Thoracic aorta (tissue), 2 donors: ENCODE data around the gene REXO5. TPM values are rescaled to one million over a fixed set of nuclear protein-coding genes. Genes with fewer than 3 reads are reported as not detected.

ENCODE experiments used
- ATAC-seq: fragments of 150-250 bp; one replicate; pipeline ENCODE4 v1.8.0; 2017; ENCODE audit warnings: low read depth; ENCODE audit not compliant: insufficient number of reproducible peaks, low FRiP score
- DNase-seq: peaks from one replicate; pipeline ENCODE4 v3.0.0-alpha.2; 2020; ENCODE audit warnings: low spot score
- H3K27ac ChIP-seq, 2 donors: fragments of 200-600 bp; sonication (generic); 1 replicate in 1 of 2; 2 replicates in 1 of 2; pipeline ENCODE4 v1.5.1; 2016; ENCODE audit warnings: mild to moderate bottlenecking in 2 of 2, moderate library complexity in 2 of 2
- H3K27me3 ChIP-seq: fragments of 200-600 bp; sonication (generic); replicated peaks from 2 replicates; pipeline ENCODE4 v1.6.0; 2016; ENCODE audit warnings: mild to moderate bottlenecking; ENCODE audit not compliant: insufficient read depth
- H3K36me3 ChIP-seq: fragments of 200-600 bp; sonication (generic); one replicate; pipeline ENCODE4 v1.5.1; 2016
- H3K4me1 ChIP-seq, 2 donors: fragments of 200-600 bp; sonication (generic); 1 replicate in 1 of 2; 2 replicates in 1 of 2; pipeline versions ENCODE4 v1.5.1 to v1.6.0; 2016; ENCODE audit warnings: low read depth in 2 of 2, mild to moderate bottlenecking in 1 of 2; ENCODE audit not compliant: control insufficient read depth in 1 of 2
- H3K4me3 ChIP-seq: fragments of 200-600 bp; sonication (generic); 2 replicates; pipeline ENCODE4 v1.5.1; 2016; ENCODE audit warnings: mild to moderate bottlenecking
- H3K9me3 ChIP-seq: fragments of 200-600 bp; sonication (generic); 2 replicates; pipeline ENCODE4 v1.5.1; 2016
- CTCF ChIP-seq: fragments of 200-600 bp; sonication (generic); IDR thresholded peaks from one replicate; pipeline ENCODE4 v1.5.1; 2019; ENCODE audit warnings: antibody characterized with exemption
- total RNA-seq, 2 donors: library from RNA; depleted of rRNA; stranded (reverse); fragments of >200 nt; gene quantifications; one replicate each; pipeline versions ENCODE4 v1.1.0 to v1.2.3, GENCODE V29; 2016

REXO5 gene
- total RNA-seq, 2 donors from 2014 or later = 6.5 TPM; not detected in 1

DNA sequence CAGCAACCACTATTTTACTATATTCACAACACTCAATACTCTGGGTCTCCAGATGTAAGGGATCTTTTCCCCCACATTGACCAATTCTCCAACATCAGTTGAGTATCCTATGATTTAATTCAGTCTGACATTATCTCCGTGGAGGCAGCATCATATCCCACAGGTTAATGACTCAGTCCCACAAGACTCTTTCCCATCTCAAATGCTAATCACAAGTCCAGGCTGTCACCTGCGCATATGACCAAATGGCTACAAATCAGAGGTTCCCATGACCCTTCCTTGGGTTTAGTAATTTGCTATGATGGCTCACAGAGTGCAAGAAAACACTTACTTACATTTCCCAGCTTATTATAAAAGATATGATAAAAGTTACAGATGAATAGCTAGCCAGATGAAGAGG is 23.9 kb upstream of the REXO5 start:
- DNase-seq = no peak
- no peak for TF ChIP-seq CTCF
- ATAC-seq = no peak
- no peak overlapping the region for H3K4me3 ChIP-seq
- no peaks in the 10 kb centered on the region for H3K36me3 ChIP-seq
- H3K9me3 ChIP-seq = no peaks in the 10 kb centered on the region
- H3K27me3 ChIP-seq = no peaks in the 10 kb centered on the region
- H3K4me1 ChIP-seq = no peaks in the 10 kb centered on the region
- H3K27ac ChIP-seq = no peak overlapping the region

GRCh38 chr16:20784204-20784603 is 22.1 kb upstream of the REXO5 start:
- Histone ChIP-seq H3K9me3 (no peaks in the 10 kb centered on the region), H3K4me1 (no peaks in the 10 kb centered on the region), H3K4me3 (no peak overlapping the region), H3K36me3 (no peaks in the 10 kb centered on the region), H3K27ac (no peak overlapping the region), H3K27me3 (no peaks in the 10 kb centered on the region)
- ATAC-seq = no peak
- no peak for DNase-seq
- no peak for TF ChIP-seq CTCF

GRCh38 chr16:20789130-20789529 is 17.2 kb upstream of the REXO5 start:
- H3K36me3 ChIP-seq = no peaks in the 10 kb centered on the region
- no peaks in the 10 kb centered on the region for H3K4me1 ChIP-seq
- H3K4me3 ChIP-seq = no peak overlapping the region
- H3K27me3 ChIP-seq = no peaks in the 10 kb centered on the region
- DNase-seq (no peak), ATAC-seq (no peak)
- TF ChIP-seq CTCF = no peak
- no peaks in the 10 kb centered on the region for H3K9me3 ChIP-seq
- H3K27ac ChIP-seq = no peak overlapping the region

GRCh38 chr16:20791923-20792612 is 14.3 kb upstream of the REXO5 start:
- Histone ChIP-seq H3K9me3 (no peaks in the 10 kb centered on the region), H3K4me1 (no peaks in the 10 kb centered on the region), H3K36me3 (no peaks in the 10 kb centered on the region), H3K27ac (no peak overlapping the region), H3K4me3 (no peak overlapping the region), H3K27me3 (no peaks in the 10 kb centered on the region)
- TF ChIP-seq CTCF = no peak
- no peak for DNase-seq
- no peak for ATAC-seq

- Histone ChIP-seq H3K4me1 (peaks cover 0 to 5% of the 10 kb centered on the region in 2 donors), H3K27me3 (no peaks in the 10 kb centered on the region), H3K9me3 (no peaks in the 10 kb centered on the region), H3K27ac (no peak overlapping the region), H3K36me3 (no peaks in the 10 kb centered on the region), H3K4me3 (no peak overlapping the region)
- no peak for DNase-seq
- ATAC-seq = no peak
- no peak for TF ChIP-seq CTCF
Measured at GRCh38 chr16:20798364-20798763, 8.0 kb upstream of the REXO5 start.
